H1 (cell line): ENCODE results near the gene GDPD2. TPM values are rescaled to one million over a fixed set of nuclear protein-coding genes. Genes with fewer than 3 reads are reported as not detected.

ENCODE experiments used
- CTCF ChIA-PET: fragments of 300-600 bp; sonication (Branson Sonifier 250); formaldehyde crosslinking; loops from one replicate; lab custom pipeline; 2021; ENCODE audit not compliant: partially characterized antibody; lab: Charles Lee
- POLR2A ChIA-PET: fragments of 300-600 bp; sonication (Branson Sonifier 250); formaldehyde crosslinking; loops from one replicate; lab custom pipeline; 2021; ENCODE audit warnings: inconsistent platforms; ENCODE audit not compliant: partially characterized antibody; lab: Charles Lee
- DNase-seq, 2 experiments: peaks; one replicate each; pipeline versions ENCODE4 v3.0.0 to v3.0.0-alpha.2; 2010 to 2022; ENCODE audit warnings: low spot score in 2 of 2, low read depth in 1 of 2, mixed read lengths in 1 of 2
- FAIRE-seq: peaks from 2 replicates; lab custom pipeline; 2011; peaks lifted over from hg19 to GRCh38; lab: Jason Lieb, UNC
- H2AFZ ChIP-seq: 2 replicates; pipeline ENCODE4 v1.8.1; 2012; ENCODE audit warnings: low read length, inconsistent platforms
- H2AK5ac ChIP-seq: 2 replicates; pipeline ENCODE4 v1.6.1; 2013; ENCODE audit warnings: low read depth, low read length
- H2BK120ac ChIP-seq: replicated peaks from 2 replicates; pipeline ENCODE3; 2013; ENCODE audit warnings: low read depth, low read length, inconsistent platforms
- H2BK12ac ChIP-seq: 2 replicates; pipeline ENCODE4 v1.6.1; 2013; ENCODE audit warnings: low read depth, low read length
- H2BK15ac ChIP-seq: 2 replicates; pipeline ENCODE4 v1.6.1; 2013; ENCODE audit warnings: low read length
- H2BK20ac ChIP-seq: 2 replicates; pipeline ENCODE4 v1.6.1; 2013; ENCODE audit warnings: low read length
- H2BK5ac ChIP-seq: 2 replicates; pipeline ENCODE4 v1.6.1; 2013; ENCODE audit warnings: low read depth, low read length
- H3K14ac ChIP-seq: 2 replicates; pipeline ENCODE4 v1.6.1; 2013; ENCODE audit warnings: inconsistent platforms; ENCODE audit not compliant: insufficient read length
- H3K18ac ChIP-seq: 2 replicates; pipeline ENCODE4 v1.6.1; 2013; ENCODE audit warnings: low read length; ENCODE audit errors: extremely low read depth
- H3K23ac ChIP-seq: 2 replicates; pipeline ENCODE4 v1.6.1; 2013; ENCODE audit warnings: inconsistent platforms; ENCODE audit not compliant: insufficient read length
- H3K23me2 ChIP-seq: 2 replicates; pipeline ENCODE4 v1.6.1; 2013; ENCODE audit warnings: low read depth, low read length
- H3K27ac ChIP-seq: 2 replicates; pipeline ENCODE4 v1.6.1; 2011; ENCODE audit warnings: low read depth, low read length, inconsistent platforms
- H3K27me3 ChIP-seq, 4 experiments: replicated peaks in 1 of 4; 1 replicate in 1 of 4; 2 replicates in 3 of 4; pipeline versions ENCODE4 v1.6.1 to v1.8.1; 2011 to 2013; ENCODE audit warnings: low read length in 3 of 4, mild to moderate bottlenecking in 3 of 4, inconsistent platforms in 2 of 4, mixed read lengths in 2 of 4, moderate library complexity in 1 of 4; ENCODE audit not compliant: control insufficient read depth in 3 of 4, insufficient read depth in 3 of 4; ENCODE audit errors: extremely low read depth in 1 of 4
- H3K36me3 ChIP-seq, 4 experiments: 2 replicates each; pipeline versions ENCODE4 v1.6.1 to v1.8.1; 2011 to 2013; ENCODE audit warnings: mild to moderate bottlenecking in 4 of 4, low read length in 3 of 4, moderate library complexity in 2 of 4, control low read depth in 1 of 4, inconsistent platforms in 1 of 4; ENCODE audit not compliant: insufficient read depth in 4 of 4, control insufficient read depth in 2 of 4
- H3K4ac ChIP-seq: replicated peaks from 2 replicates; pipeline ENCODE3; 2013; ENCODE audit warnings: low read length, low read depth, mixed read lengths, inconsistent platforms; ENCODE audit not compliant: insufficient read length
- H3K4me1 ChIP-seq, 4 experiments: replicated peaks in 1 of 4; 1 replicate in 1 of 4; 2 replicates in 3 of 4; pipeline versions ENCODE4 v1.6.1 to v1.8.1; 2011 to 2013; ENCODE audit warnings: low read length in 3 of 4, inconsistent platforms in 2 of 4, mixed read lengths in 1 of 4; ENCODE audit not compliant: insufficient read depth in 4 of 4, control insufficient read depth in 3 of 4
- H3K4me2 ChIP-seq, 2 experiments: 2 replicates each; pipeline versions ENCODE4 v1.6.1 to v1.8.1; 2011 to 2013; ENCODE audit warnings: low read depth in 2 of 2, low read length in 2 of 2, control low read depth in 1 of 2, inconsistent platforms in 1 of 2, mild to moderate bottlenecking in 1 of 2; ENCODE audit not compliant: insufficient read depth in 1 of 2
- H3K4me3 ChIP-seq, 4 experiments: fragments of 200-600, 300-600 bp in 1 of 4; sonication (generic), shearing (Covaris generic), sonication (Bioruptor Twin) in 1 of 4; 2 replicates each; pipeline versions ENCODE4 v1.5.1 to v1.8.1; 2011 to 2016; ENCODE audit warnings: low read length in 4 of 4, low read depth in 3 of 4, control low read depth in 2 of 4, inconsistent platforms in 2 of 4, mild to moderate bottlenecking in 2 of 4, mixed read lengths in 1 of 4, moderate library complexity in 1 of 4; ENCODE audit not compliant: insufficient read depth in 2 of 4; ENCODE audit errors: extremely low read depth in 1 of 4
- H3K56ac ChIP-seq: replicated peaks from 2 replicates; pipeline ENCODE3; 2013; ENCODE audit warnings: low read depth, mild to moderate bottlenecking, mixed read lengths, low read length, inconsistent platforms; ENCODE audit not compliant: insufficient read length
- H3K79me1 ChIP-seq: 2 replicates; pipeline ENCODE4 v1.6.1; 2013; ENCODE audit warnings: low read depth, low read length, control low read depth
- H3K79me2 ChIP-seq, 2 experiments: 2 replicates each; pipeline versions ENCODE4 v1.6.1 to v1.8.1; 2012 to 2013; ENCODE audit warnings: low read length in 2 of 2, mild to moderate bottlenecking in 2 of 2, inconsistent platforms in 1 of 2; ENCODE audit not compliant: insufficient read depth in 2 of 2, control insufficient read depth in 1 of 2
- H3K9ac ChIP-seq, 4 experiments: replicated peaks in 1 of 4; 1 replicate in 1 of 4; 2 replicates in 3 of 4; pipeline versions ENCODE4 v1.6.1 to v1.8.1; 2011 to 2013; ENCODE audit warnings: low read depth in 3 of 4, low read length in 3 of 4, control low read depth in 2 of 4, mild to moderate bottlenecking in 2 of 4, moderate library complexity in 2 of 4, inconsistent platforms in 1 of 4; ENCODE audit errors: extremely low read depth in 1 of 4
- H3K9me3 ChIP-seq, 2 experiments: 2 replicates each; pipeline versions ENCODE4 v1.6.1 to v1.8.1; 2012 to 2013; ENCODE audit warnings: mild to moderate bottlenecking in 2 of 2, moderate library complexity in 2 of 2, control low read depth in 1 of 2, inconsistent platforms in 1 of 2, low read depth in 1 of 2, low read length in 1 of 2, mixed read lengths in 1 of 2; ENCODE audit not compliant: insufficient read depth in 2 of 2
- H4K20me1 ChIP-seq, 2 experiments: replicated peaks in 1 of 2; 2 replicates each; pipeline versions ENCODE3 to v1.8.1; 2011 to 2013; ENCODE audit warnings: inconsistent platforms in 2 of 2, low read length in 2 of 2, mild to moderate bottlenecking in 1 of 2; ENCODE audit not compliant: insufficient read depth in 2 of 2, control insufficient read depth in 1 of 2
- H4K5ac ChIP-seq: 2 replicates; pipeline ENCODE4 v1.6.1; 2013; ENCODE audit warnings: low read length, low read depth, mixed read lengths, inconsistent platforms; ENCODE audit not compliant: insufficient read length
- H4K8ac ChIP-seq: 2 replicates; pipeline ENCODE4 v1.8.0; 2013; ENCODE audit warnings: mild to moderate bottlenecking, moderate library complexity, low read length, inconsistent platforms; ENCODE audit not compliant: insufficient read depth; ENCODE audit errors: extremely low read depth
- H4K91ac ChIP-seq: replicated peaks from 2 replicates; pipeline ENCODE3; 2013; ENCODE audit warnings: low read length, mixed read lengths, inconsistent platforms; ENCODE audit not compliant: insufficient read length
- CREB1 ChIP-seq: IDR thresholded peaks from 2 replicates; pipeline ENCODE4 v1.6.1; 2012; ENCODE audit warnings: inconsistent platforms
- CTBP2 ChIP-seq: IDR thresholded peaks from 2 replicates; pipeline ENCODE4 v1.7.0; 2011; ENCODE audit warnings: borderline replicate concordance, mild to moderate bottlenecking, moderate library complexity, mixed read lengths, low read length; ENCODE audit not compliant: insufficient read depth, insufficient read length
- FOSL1 ChIP-seq: IDR thresholded peaks from 2 replicates; pipeline ENCODE4 v1.6.1; 2011; ENCODE audit warnings: mild to moderate bottlenecking, low read depth, low read length, moderate library complexity; ENCODE audit not compliant: insufficient read depth
- HDAC6 ChIP-seq: IDR thresholded peaks from one replicate; pipeline ENCODE4 v1.7.1; 2012; ENCODE audit warnings: low read depth, mild to moderate bottlenecking, inconsistent platforms, low read length, moderate library complexity
- JUND ChIP-seq: IDR thresholded peaks from 2 replicates; pipeline ENCODE4 v1.6.1; 2011; ENCODE audit warnings: mild to moderate bottlenecking, improper control_type of control experiment, low read length
- KDM4A ChIP-seq: IDR thresholded peaks from one replicate; pipeline ENCODE4 v1.7.1; 2012; ENCODE audit warnings: low read depth, mild to moderate bottlenecking, moderate library complexity, low read length, inconsistent platforms; ENCODE audit not compliant: severe bottlenecking
- MAFK ChIP-seq: IDR thresholded peaks from 2 replicates; pipeline ENCODE4 v1.6.1; 2012; ENCODE audit warnings: low read depth, mild to moderate bottlenecking, improper control_type of control experiment, low read length
- NANOG ChIP-seq: IDR thresholded peaks from 2 replicates; pipeline ENCODE4 v1.6.1; 2011; ENCODE audit warnings: low read length, low read depth, mild to moderate bottlenecking, inconsistent platforms; ENCODE audit not compliant: insufficient read depth, poor library complexity, severe bottlenecking
- POLR2A ChIP-seq, 2 experiments: IDR thresholded peaks; 1 replicate in 1 of 2; 2 replicates in 1 of 2; pipeline ENCODE4 v1.6.1; 2011; ENCODE audit warnings: low read depth in 2 of 2, low read length in 2 of 2, mild to moderate bottlenecking in 2 of 2; ENCODE audit errors: control extremely low read depth in 1 of 2
- YY1 ChIP-seq: IDR thresholded peaks from 2 replicates; pipeline ENCODE4 v1.6.1; 2011; ENCODE audit warnings: low read depth, mild to moderate bottlenecking, low read length
- WGBS, 2 experiments: shearing (Covaris generic) in 1 of 2; methylation state at CpG; one replicate each; pipeline versions ENCODE4 v1.1.6 to v1.1.7; 2013 to 2015; ENCODE audit warnings: low lambda C conversion rate in 2 of 2, mixed read lengths in 2 of 2, inconsistent platforms in 1 of 2, low coverage in 1 of 2, missing lambda C conversion rate in 1 of 2; ENCODE audit not compliant: insufficient replicate concordance in 2 of 2, insufficient coverage in 1 of 2, insufficient read length in 1 of 2; ENCODE audit errors: extremely low coverage in 1 of 2, missing lambda C conversion rate in 1 of 2; 5-methylcytosine and 5-hydroxymethylcytosine counted together
- polyA plus RNA-seq, 7 experiments: library from polyadenylated mRNA; depleted of rRNA in 3 of 7; stranded (reverse) in 5 of 7; unstranded in 2 of 7; fragments of >200 nt in 5 of 7; fragments of 200-250 nt in 2 of 7; gene quantifications; 1 replicate in 5 of 7; 2 replicates in 1 of 7; 4 replicates in 1 of 7; pipeline versions ENCODE4 v1.2.1 to v1.2.3, GENCODE V29; 2011 to 2013; ENCODE audit warnings: missing spikeins in 2 of 7, mixed read lengths in 2 of 7
- total RNA-seq: library from RNA; stranded (reverse); fragmentation: NEBNext Ultra II Directional; extraction: Animal tissue kit (Norgen Biotek cat#: 25700); gene quantifications from 2 replicates; pipeline ENCODE4 v1.2.1, GENCODE V29; 2021
- TF ChIP-seq, protein P1 (sequence below): IDR thresholded peaks from 2 replicates; pipeline ENCODE4 v1.6.1; 2011; ENCODE audit warnings: low read depth, mild to moderate bottlenecking, low read length; ENCODE audit not compliant: insufficient read depth

GDPD2 gene
- total and polyA plus RNA-seq, 2 of the 8 experiments (the other 6 are each of a cell fraction or from before 2014, with no cell fraction given), result 25.6 to 68.3 TPM

- Histone ChIP-seq H2BK15ac (no peak overlapping the region), H3K4me2 (peak overlapping the region; percentile 65 to 88), H4K5ac (peak overlapping the region; percentile 21), H2BK20ac (no peak overlapping the region), H3K4ac (no peak overlapping the region), H3K36me3 (peaks cover 0 to 17% (median 4%) of the 10 kb centered on the region in 4 experiments; a peak in 2 of 8 replicates), H3K27ac (peak overlapping the region; percentile 25; the same call in 1 of the 2 replicates), H3K79me2 (peaks cover 0 to 70% of the 10 kb centered on the region in 2 experiments; a peak in 2 of 4 replicates), H2BK5ac (no peak overlapping the region; the same call in 1 of the 2 replicates), H3K9me3 (no peaks in the 10 kb centered on the region), H2BK120ac (no peak overlapping the region), H4K91ac (no peak overlapping the region), H4K20me1 (peaks cover 4 to 23% of the 10 kb centered on the region in 2 experiments), H3K4me1 (peaks cover 7 to 34% (median 24%) of the 10 kb centered on the region in 4 experiments; a peak in 6 of 7 replicates), H3K27me3 (no peaks in the 10 kb centered on the region), H2AK5ac (no peak overlapping the region), H3K56ac (no peak overlapping the region), H4K8ac (no peak overlapping the region), H2BK12ac (no peak overlapping the region), H3K9ac (peak overlapping the region in 2 of 4 experiments; percentile 8 to 30; a peak in 2 of 7 replicates), H3K18ac (no peak overlapping the region; the same call in none of the 2 replicates), H3K23me2 (peaks cover 1% of the 10 kb centered on the region), H3K14ac (no peak overlapping the region), H3K23ac (no peak overlapping the region), H2AFZ (no peak overlapping the region), H3K79me1 (no peaks in the 10 kb centered on the region; the same call in none of the 2 replicates), H3K4me3 (peak overlapping the region in 3 of 4 experiments; percentile 12 to 40 (median 14); a peak in 6 of 8 replicates)
- TF ChIP-seq NANOG (peak; percentile 47), JUND (0 out of 2 replicates have a peak, but pooled peaks have one; percentile 13), YY1 (no peak), CREB1 (no peak), CTBP2 (no peak), HDAC6 (no peak), MAFK (no peak), FOSL1 (no peak), POLR2A (IDR thresholded peaks at IDR 0.05; ENCODE audit: control extremely low read depth in 1 of 2, low read depth in 2 of 2, low read length in 2 of 2) (no peak), KDM4A (no peak)
- TF ChIP-seq, protein P1, sequence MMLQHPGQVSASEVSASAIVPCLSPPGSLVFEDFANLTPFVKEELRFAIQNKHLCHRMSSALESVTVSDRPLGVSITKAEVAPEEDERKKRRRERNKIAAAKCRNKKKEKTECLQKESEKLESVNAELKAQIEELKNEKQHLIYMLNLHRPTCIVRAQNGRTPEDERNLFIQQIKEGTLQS, result no peak
- FAIRE-seq (no peak), DNase-seq (peak in 1 of 2 experiments; percentile 36)
- WGBS, 2 experiments, result 12% methylated on average over 13 of the region's 13 CpGs; no CpG with 5 or more reads in 1 of the 2 experiments
- CTCF ChIA-PET, result interaction anchor here (1.1 kb wide), 1 partner anchor 9 kb away, joined by 4 read pairs; no protein-coding TSS in a partner anchor
- POLR2A ChIA-PET, result interaction anchor here (0.6 to 5.3 kb wide), 3 partner anchors 21 to 301 kb away, joined by 3 to 29 read pairs (median 4); no protein-coding TSS in a partner anchor
Measured at GRCh38 chrX:70476934-70477733, 54.0 kb downstream of the GDPD2 start.
